AG20443 (cell line): Measurements from ENCODE around the gene PATL1.
"Not testable (repeated sequence)": the region's sequence is repeated elsewhere in the genome, so short reads cannot be mapped to it uniquely, and the experiment has no call there.

ENCODE experiments used
- DNase-seq: peaks from one replicate; pipeline ENCODE4 v3.0.0; 2012; ENCODE audit warnings: low spot score, mixed read lengths

The PATL1 gene

GRCh38 chr11:59668950-59669610 is at the start of gene PATL1:
Gene PATL1 (minus strand): TSS chr11:59669037. CDS start chr11:59668895, 142 bp downstream.
- peak; percentile 100 for DNase-seq

GRCh38 chr11:59716051-59716450 is 47.2 kb upstream of the PATL1 start:
- DNase-seq, result no peak

- DNase-seq, result no peak
These were observed 44.9 kb upstream of the PATL1 start, which contains the start of gene OR10V1 for GRCh38 chr11:59713745-59714144. Gene OR10V1 (minus strand): TSS chr11:59713845. CDS start chr11:59713845, 0 bp downstream.

DNA sequence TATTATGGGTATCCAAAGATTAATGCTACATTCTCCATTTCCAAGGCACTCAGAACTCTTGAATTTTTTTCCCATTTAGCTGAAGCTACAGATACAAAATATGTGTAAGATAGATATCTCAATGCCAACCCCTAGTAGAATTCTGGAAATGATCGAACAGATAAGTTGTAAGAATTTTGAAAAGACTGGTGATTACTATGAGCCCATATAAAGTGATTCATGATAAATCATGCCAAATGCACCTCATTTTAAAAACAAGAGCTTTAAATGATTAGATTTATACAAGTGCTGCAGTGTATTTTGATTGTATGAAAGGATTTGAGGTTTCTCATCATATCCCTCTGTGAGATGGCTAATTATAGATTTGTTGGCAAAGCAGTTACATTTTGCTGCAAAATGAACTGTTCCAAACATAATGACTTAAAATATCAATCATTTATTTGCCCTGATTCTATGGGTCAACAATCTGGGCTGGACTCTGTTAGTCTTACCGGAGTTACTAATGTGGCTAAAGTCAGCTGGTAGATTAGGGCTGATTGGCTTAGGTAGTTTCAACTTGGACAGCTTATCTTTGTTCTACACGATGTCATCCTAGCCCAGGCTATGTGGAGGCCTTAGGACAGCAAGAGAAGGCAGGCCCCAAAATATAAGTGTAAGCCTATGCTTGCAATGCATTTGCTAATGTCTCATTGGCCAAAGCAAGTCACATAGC is 41.5 kb upstream of the PATL1 start:
- no peak for DNase-seq

GRCh38 chr11:59708537-59708936 is 39.7 kb upstream of the PATL1 start:
- DNase-seq, result no peak

DNA sequence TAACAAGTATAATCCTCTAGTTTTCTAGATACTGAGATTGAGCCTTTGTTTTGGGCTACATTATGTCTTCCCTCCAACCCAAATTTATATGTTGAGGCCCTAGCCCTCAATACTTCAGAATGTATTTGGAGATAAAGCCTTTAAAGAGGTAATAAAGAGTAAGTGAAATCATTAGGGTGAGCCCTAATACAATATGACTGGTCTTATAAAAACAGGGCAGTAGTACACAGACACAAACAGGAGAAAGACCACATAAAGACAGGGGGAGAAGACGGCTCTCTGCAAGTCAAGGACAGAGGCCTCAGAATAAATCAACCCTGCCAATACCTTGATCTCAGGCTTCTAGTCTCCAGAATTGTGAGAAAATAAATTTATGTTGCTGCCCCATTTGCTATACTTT is 38.5 kb upstream of the PATL1 start:
- DNase-seq, result no peak

DNA sequence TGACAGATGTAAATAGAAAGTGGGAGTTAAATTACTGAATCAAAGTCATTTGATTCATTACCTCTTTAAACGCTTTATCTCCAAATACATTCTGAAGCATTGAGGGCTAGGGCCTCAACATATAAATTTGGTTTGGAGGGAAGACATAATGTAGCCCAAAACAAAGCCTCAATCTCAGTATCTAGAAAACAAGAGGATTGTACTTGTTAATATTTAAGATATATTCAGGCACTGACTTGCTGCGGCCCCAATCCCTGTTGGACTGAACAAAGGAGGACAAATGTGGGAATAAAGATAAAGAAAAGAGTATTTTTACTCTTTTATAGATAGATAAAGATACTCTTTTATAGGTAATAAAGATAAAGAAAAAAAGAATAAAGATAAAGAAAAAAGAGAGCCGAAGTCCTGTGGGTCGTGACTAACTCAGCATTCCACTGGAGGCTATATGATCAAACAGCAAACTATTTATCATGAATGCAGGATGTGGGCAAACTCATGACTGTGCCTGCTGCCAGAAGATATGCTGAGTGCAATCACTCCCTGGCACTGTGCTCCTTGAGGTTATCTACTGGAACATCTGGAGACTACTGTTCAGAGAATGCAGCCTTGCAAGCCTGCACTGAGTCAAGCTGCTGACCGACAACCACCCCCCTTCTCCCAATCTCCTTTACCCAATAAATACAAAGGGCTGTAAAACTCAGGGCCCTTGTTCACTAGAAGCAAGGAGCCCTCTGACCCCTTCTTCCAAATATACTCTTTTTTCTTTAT is 37.9 kb upstream of the PATL1 start:
- DNase-seq, result peak; percentile 18

DNA sequence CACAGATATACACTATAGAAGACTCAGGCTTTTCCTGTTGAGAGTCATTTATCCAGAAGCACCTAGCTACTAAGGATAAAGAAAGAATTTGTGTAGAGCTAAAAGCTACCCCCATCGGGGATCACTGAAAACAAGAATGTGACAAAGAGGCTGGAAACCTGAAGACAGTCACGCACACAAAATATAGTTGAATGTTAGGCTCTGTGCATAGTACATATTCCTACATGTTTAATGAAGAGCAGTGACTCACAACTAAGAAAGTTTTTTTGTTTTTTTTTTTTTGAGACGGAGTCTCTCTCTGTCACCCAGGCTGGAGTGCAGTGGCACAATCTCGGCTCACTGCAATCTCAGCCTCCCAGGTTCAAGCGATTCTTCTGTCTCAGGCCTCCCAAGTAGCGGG is 36.5 kb upstream of the PATL1 start:
- DNase-seq, result no peak

- not testable (repeated sequence) for DNase-seq
These were observed 34.7 kb upstream of the PATL1 start for GRCh38 chr11:59703515-59703914.

DNA sequence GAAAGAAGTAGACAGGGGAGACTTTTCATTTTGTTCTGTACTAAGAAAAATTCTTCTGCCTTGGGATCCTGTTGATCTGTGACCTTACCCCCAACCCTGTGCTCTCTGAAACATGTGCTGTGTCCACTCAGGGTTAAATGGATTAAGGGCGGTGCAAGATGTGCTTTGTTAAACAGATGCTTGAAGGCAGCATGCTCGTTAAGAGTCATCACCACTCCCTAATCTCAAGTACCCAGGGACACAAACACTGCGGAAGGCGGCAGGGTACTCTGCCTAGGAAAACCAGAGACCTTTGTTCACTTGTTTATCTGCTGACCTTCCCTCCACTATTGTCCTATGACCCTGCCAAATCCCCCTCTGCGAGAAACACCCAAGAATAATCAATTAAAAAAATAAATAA is 31.3 kb upstream of the PATL1 start:
- DNase-seq, result not testable (repeated sequence)

DNA sequence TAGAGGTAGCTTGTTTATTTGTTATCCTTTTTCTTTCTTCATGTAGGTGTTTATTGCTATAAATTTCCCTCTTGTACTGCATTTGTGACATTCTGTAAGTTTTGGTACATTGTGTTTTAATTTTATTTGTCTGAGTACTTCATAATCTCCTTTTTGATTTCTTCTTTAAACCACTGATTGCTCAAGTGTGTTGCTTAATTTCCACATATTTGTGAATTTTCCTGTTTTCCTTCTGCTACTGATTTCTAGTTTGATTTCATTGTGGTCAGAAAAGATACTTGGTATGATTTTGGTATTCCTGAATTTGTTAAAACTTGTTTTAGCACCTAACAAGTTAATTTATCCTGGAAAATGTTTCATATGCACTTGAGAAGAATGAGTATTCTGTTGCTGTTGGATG is 29.7 kb upstream of the PATL1 start:
- DNase-seq, result no peak

DNA sequence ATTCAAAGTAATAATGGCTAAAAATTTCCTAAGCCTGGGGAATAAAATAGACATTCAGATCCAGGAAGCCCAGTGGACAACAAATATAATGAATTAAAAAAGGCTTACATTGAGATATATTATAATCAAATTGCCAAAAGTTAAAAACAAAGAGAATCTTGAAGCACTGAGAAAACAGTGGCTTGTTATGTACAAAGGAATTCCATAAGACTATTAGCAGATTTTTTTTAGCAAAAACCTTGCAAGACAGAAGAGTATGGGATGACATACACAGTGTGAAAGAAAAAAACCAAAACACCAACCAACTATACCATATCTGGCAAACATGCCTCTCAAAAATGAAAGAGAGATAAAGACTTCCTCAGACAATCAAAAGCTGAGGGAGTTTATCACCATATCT is 24.1 kb upstream of the PATL1 start:
- no peak for DNase-seq

GRCh38 chr11:59691156-59691555 is 22.3 kb upstream of the PATL1 start:
- no peak for DNase-seq

DNA sequence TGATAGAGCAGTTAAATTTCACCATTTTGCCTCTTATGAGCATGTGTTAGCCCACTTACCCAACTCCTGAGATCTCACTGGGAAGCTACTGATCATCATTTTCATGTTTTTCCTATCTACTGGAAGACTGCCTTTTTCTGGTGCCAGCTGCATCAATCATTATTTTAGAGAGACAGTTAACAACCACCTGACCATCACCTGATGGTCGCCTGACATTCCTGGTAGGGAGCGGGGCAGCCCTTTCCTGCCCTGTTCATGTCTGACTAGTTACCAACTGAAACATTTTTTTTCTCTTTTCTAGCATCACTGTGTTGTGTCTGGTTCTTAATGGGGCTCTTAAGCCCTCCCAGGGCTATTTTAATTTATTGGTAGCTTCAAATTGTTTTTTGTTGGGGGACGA is 20.2 kb upstream of the PATL1 start:
- DNase-seq, result no peak

DNA sequence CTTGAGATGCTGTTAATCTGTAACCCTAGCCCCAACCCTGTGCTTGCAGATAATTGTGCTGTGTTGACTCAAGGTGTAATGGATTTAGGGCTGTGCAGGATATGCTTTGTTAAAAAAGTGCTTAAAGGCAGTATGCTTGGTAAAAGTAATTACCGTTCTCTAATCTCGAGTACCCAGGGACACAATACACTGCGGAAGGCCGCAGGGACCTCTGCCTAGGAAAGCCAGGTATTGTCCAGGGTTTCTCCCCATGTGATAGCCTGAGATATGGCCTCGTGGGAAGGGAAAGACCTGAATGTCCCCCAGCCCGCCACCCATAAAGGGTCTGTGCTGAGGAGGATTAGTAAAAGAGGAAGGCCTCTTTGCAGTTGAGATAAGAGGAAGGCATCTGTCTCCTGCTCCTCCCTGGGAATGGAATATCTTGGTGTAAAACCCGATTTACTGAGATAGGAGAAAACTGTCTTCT is 12.5 kb upstream of the PATL1 start:
- DNase-seq, result not testable (repeated sequence)

GRCh38 chr11:59680287-59681154 is 11.7 kb upstream of the PATL1 start:
- peak; percentile 81 for DNase-seq

- DNase-seq, result no peak
These were observed 10.5 kb upstream of the PATL1 start for GRCh38 chr11:59679347-59679746.

GRCh38 chr11:59678813-59679165 is 10.0 kb upstream of the PATL1 start:
- no peak for DNase-seq

DNA sequence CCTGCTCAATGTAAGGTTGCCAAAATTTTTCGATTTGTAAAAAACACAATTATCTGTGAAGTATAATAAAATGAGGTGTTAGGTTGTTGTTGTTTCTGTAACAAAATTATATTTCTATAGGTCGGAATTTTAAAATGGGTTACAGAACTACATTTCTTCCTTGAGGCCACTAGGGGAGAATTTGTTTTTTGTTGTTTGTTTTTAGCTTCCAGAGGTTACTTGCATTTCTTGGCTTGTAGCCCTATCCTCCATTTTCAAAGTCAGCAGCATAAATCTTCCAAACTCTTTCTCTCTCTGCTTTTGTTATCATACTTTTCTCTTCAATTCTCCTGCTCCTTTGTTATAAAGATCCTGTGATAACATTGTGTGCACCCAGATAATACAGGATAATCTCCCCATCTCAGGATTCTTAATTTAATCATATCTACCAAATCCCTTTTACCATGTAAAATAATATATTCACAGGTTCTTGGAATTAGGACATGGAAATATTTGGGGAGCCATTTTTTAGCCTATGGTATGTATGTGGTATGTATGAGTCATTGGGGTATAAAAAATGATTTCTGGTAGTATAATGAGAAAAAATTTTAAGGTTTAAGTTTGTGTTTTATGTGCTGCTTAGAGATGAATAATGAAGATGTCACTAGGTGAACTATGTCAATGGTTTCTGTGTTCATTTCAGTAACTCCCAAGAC is 9.4 kb upstream of the PATL1 start:
- no peak for DNase-seq

DNA sequence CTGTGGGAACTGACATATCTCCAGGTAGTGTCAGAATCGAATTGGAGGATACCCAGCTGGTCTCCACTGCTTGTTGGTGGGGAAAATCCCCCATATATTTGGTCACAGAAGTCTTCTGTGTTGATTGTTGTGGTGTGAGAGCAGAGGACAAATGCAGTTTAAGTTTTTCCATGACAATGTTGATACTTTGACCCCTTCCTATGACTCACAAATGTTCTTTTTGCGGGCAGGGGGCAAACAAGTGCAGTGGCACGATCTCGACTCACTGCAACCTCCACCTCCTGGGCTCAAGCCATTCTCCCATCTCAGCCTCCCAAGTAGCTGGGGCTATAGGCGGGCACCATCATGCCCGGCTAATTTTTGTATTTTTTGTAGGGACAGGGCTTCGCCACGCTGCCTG is 7.4 kb upstream of the PATL1 start:
- DNase-seq, result no peak

- no peak for DNase-seq
These were observed 5.5 kb upstream of the PATL1 start for GRCh38 chr11:59674291-59674690.
